MM.1S (cell line): ENCODE measurements around the gene ACAA2.

ENCODE experiments used
- DNase-seq: peaks from one replicate; pipeline ENCODE4 v3.0.0-alpha.2; 2015
- H2AFZ ChIP-seq: fragments of 300-600 bp; sonication (generic); 2 replicates; pipeline ENCODE4 v1.6.0; 2016; ENCODE audit warnings: antibody characterized with exemption, low read length
- H3F3A ChIP-seq: fragments of 300-600 bp; sonication (generic); 2 replicates; pipeline ENCODE4 v1.6.1; 2016; ENCODE audit warnings: mild to moderate bottlenecking, antibody characterized with exemption, low read length, moderate library complexity, mixed read lengths; ENCODE audit not compliant: insufficient read depth
- H3K27ac ChIP-seq: fragments of 300-600 bp; sonication (generic); 2 replicates; pipeline ENCODE4 v1.5.1; 2016; ENCODE audit warnings: mild to moderate bottlenecking, low read length
- H3K27me3 ChIP-seq: fragments of 300-600 bp; sonication (generic); replicated peaks from 2 replicates; pipeline ENCODE4 v1.6.0; 2016; ENCODE audit warnings: low read length; ENCODE audit not compliant: insufficient read depth
- H3K36me3 ChIP-seq: fragments of 300-600 bp; sonication (generic); replicated peaks from 2 replicates; pipeline ENCODE4 v1.6.1; 2016; ENCODE audit warnings: mild to moderate bottlenecking, low read length, mixed read lengths; ENCODE audit not compliant: insufficient read depth
- H3K4me1 ChIP-seq: fragments of 300-600 bp; sonication (generic); 2 replicates; pipeline ENCODE4 v1.6.1; 2016; ENCODE audit warnings: low read length, mixed read lengths
- H3K4me2 ChIP-seq: fragments of 300-600 bp; sonication (generic); 2 replicates; pipeline ENCODE4 v1.6.0; 2016; ENCODE audit warnings: low read depth, low read length
- H3K4me3 ChIP-seq: fragments of 300-600 bp; sonication (generic); 2 replicates; pipeline ENCODE4 v1.5.1; 2016; ENCODE audit warnings: low read length, mixed read lengths
- H3K79me2 ChIP-seq: fragments of 300-600 bp; sonication (generic); 2 replicates; pipeline ENCODE4 v1.6.1; 2016; ENCODE audit warnings: mixed run types, low read length, mixed read lengths
- H3K9ac ChIP-seq: fragments of 300-600 bp; sonication (generic); 2 replicates; pipeline ENCODE4 v1.6.1; 2016; ENCODE audit warnings: low read length, mixed read lengths
- H3K9me2 ChIP-seq: fragments of 300-600 bp; sonication (generic); replicated peaks from 2 replicates; pipeline ENCODE4 v1.6.1; 2016; ENCODE audit warnings: mild to moderate bottlenecking, low read length, mixed read lengths; ENCODE audit not compliant: insufficient read depth
- H3K9me3 ChIP-seq: fragments of 300-600 bp; sonication (generic); replicated peaks from 2 replicates; pipeline ENCODE4 v1.6.1; 2016; ENCODE audit warnings: mild to moderate bottlenecking, low read length, mixed read lengths; ENCODE audit not compliant: insufficient read depth
- H4K20me1 ChIP-seq: fragments of 300-600 bp; sonication (generic); 2 replicates; pipeline ENCODE4 v1.6.1; 2016; ENCODE audit warnings: mild to moderate bottlenecking, low read length, moderate library complexity, mixed read lengths; ENCODE audit not compliant: insufficient read depth
- EZH2 ChIP-seq: fragments of 300-600 bp; sonication (generic); optimal IDR thresholded peaks from 2 replicates; pipeline ENCODE3; 2017; ENCODE audit warnings: low read depth, mild to moderate bottlenecking, antibody characterized with exemption, low read length, mixed read lengths
- EZH2phosphoT487 ChIP-seq: fragments of 300-600 bp; sonication (generic); IDR thresholded peaks from 2 replicates; pipeline ENCODE4 v1.6.1; 2018; ENCODE audit warnings: antibody characterized with exemption, low read length
- TF ChIP-seq, protein P1 (sequence below): fragments of 300-600 bp; sonication (generic); IDR thresholded peaks from 2 replicates; pipeline ENCODE4 v1.5.1; 2016; ENCODE audit warnings: antibody characterized with exemption, low read length, mixed read lengths

The ACAA2 gene

DNA sequence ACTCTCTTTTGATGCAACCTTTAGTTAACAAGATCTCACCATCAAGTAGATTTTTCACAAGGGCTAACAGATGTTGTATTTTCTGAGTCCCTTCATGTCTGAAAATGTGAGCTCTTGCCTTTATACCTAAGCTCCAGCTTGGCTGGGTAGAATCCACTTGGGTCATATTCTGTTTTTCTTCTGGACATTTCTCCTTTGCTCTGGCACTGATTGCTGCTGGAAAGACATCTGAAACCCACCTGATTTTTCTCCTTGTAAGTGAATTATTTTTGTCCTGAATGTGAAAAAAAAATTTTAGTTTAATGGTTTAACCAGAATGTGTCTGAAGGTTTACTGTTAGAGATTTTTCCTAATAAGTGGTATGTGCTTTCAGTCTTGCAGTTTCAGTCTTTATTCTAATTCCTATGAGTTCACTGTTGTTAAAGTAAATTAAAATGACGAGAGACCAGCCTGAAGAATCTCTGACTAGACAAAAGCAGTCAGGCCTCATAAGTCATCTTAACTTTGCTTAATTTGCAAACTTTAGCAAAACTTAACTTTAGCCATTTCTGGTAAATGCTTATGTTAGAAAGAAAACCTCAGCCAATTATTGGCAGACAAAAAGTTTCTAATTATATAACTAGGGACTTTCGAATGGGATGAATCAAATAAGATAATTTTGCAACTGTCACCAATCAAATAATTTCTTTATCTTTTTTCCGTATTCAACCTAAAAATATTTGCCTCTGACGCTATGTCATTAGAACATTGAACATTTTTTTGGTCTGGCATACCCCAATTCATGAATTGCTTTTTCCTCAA, 70.8 kb downstream of the ACAA2 start:
- Histone ChIP-seq H3K9ac (no peak overlapping the region), H3K36me3 (no peaks in the 10 kb centered on the region), H2AFZ (no peak overlapping the region), H3K27ac (no peak overlapping the region), H3K9me3 (no peaks in the 10 kb centered on the region), H3K4me1 (no peaks in the 10 kb centered on the region), H3F3A (no peaks in the 10 kb centered on the region), H3K4me2 (no peak overlapping the region), H3K9me2 (no peaks in the 10 kb centered on the region), H4K20me1 (no peaks in the 10 kb centered on the region), H3K79me2 (no peaks in the 10 kb centered on the region), H3K4me3 (no peak overlapping the region), H3K27me3 (no peaks in the 10 kb centered on the region)
- no peak for DNase-seq
- TF ChIP-seq, protein P1, sequence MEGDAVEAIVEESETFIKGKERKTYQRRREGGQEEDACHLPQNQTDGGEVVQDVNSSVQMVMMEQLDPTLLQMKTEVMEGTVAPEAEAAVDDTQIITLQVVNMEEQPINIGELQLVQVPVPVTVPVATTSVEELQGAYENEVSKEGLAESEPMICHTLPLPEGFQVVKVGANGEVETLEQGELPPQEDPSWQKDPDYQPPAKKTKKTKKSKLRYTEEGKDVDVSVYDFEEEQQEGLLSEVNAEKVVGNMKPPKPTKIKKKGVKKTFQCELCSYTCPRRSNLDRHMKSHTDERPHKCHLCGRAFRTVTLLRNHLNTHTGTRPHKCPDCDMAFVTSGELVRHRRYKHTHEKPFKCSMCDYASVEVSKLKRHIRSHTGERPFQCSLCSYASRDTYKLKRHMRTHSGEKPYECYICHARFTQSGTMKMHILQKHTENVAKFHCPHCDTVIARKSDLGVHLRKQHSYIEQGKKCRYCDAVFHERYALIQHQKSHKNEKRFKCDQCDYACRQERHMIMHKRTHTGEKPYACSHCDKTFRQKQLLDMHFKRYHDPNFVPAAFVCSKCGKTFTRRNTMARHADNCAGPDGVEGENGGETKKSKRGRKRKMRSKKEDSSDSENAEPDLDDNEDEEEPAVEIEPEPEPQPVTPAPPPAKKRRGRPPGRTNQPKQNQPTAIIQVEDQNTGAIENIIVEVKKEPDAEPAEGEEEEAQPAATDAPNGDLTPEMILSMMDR, result no peak
- TF ChIP-seq EZH2 (no peak), EZH2phosphoT487 (no peak)

DNA sequence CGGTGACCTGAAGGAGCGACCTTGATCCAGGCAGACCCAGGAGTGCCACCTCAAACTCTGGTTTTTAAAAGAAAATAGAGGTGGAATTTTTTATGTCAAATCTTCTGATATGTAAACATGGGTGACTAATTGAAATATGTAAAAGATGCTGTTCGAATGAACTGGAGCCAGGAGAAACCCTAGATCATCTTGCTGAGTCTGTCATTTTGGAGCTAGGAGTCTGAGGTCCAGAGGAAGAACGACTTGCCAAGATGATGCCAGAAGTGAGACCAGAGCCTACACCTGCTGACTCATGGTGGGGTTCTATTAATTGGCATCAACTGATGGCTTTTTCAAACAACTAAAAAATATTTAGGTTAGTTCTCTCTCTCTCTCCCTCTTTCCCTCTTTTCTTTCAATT, 74.1 kb downstream of the ACAA2 start:
- no peak overlapping the region for H3K4me2 ChIP-seq
- H3K9me3 ChIP-seq, result no peaks in the 10 kb centered on the region
- TF ChIP-seq EZH2, result no peak
- TF ChIP-seq, protein P1, result no peak
- TF ChIP-seq EZH2phosphoT487, result no peak
- no peaks in the 10 kb centered on the region; the same call in 1 of the 2 replicates for H3F3A ChIP-seq
- no peak overlapping the region for H3K9ac ChIP-seq
- no peak overlapping the region for H3K27ac ChIP-seq
- H3K27me3 ChIP-seq, result no peaks in the 10 kb centered on the region
- H3K36me3 ChIP-seq, result no peaks in the 10 kb centered on the region
- no peaks in the 10 kb centered on the region for H3K79me2 ChIP-seq
- no peak overlapping the region for H2AFZ ChIP-seq
- no peaks in the 10 kb centered on the region for H4K20me1 ChIP-seq
- DNase-seq, result no peak
- H3K9me2 ChIP-seq, result no peaks in the 10 kb centered on the region
- H3K4me3 ChIP-seq, result no peak overlapping the region
- H3K4me1 ChIP-seq, result peaks cover 7% of the 10 kb centered on the region

DNA sequence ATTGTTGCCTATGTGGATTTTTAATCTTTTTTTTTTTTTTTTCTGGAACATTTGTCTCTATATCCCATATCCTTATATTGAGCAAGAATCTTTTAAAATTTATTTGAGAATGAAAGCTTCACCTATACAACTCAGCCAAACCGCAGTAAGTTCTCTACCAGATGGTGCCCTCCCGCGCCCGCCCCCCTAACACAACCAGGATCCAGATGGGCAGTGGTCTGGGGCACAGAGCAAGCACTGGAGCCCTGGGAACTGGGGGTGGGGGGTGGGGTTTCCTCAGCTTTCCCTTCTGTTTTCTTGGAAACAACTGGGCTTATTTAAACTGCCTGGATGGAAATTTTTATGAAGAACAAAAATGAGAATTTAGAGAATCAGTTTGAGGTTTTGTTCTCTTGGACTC, 74.6 kb downstream of the ACAA2 start:
- Histone ChIP-seq H4K20me1 (no peaks in the 10 kb centered on the region), H3K36me3 (no peaks in the 10 kb centered on the region), H3K79me2 (no peaks in the 10 kb centered on the region), H3K4me1 (peaks cover 13% of the 10 kb centered on the region), H3K4me2 (no peak overlapping the region), H3K9ac (no peak overlapping the region), H3F3A (no peaks in the 10 kb centered on the region; the same call in 1 of the 2 replicates), H3K27ac (no peak overlapping the region), H3K27me3 (no peaks in the 10 kb centered on the region), H3K4me3 (no peak overlapping the region), H2AFZ (no peak overlapping the region), H3K9me2 (no peaks in the 10 kb centered on the region), H3K9me3 (no peaks in the 10 kb centered on the region)
- no peak for DNase-seq
- no peak for TF ChIP-seq EZH2phosphoT487

DNA sequence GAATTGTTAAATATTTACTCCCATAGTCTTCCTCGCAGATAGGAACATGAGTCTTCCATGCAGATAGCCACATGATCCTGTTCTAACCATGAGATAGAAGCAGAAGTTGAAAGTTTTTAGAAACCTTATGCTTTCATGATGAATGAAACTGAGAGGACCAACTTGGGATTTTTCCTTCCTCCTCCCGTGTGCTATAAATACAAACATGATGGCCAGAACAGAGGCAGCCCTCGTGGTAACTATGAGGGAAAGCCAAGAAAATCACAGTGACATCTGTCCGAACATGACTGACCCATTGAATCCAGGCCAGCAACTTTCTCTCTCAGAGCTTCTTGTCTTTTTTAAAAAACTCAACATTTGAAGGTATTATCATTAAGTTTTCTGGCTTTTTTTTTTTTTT, 78.5 kb downstream of the ACAA2 start:
- H3F3A ChIP-seq, result no peaks in the 10 kb centered on the region; the same call in 1 of the 2 replicates
- H4K20me1 ChIP-seq, result no peaks in the 10 kb centered on the region
- H3K4me3 ChIP-seq, result no peak overlapping the region
- peaks cover 15% of the 10 kb centered on the region for H3K4me1 ChIP-seq
- no peak overlapping the region for H3K9ac ChIP-seq
- no peak overlapping the region for H2AFZ ChIP-seq
- H3K27me3 ChIP-seq, result no peaks in the 10 kb centered on the region
- H3K9me3 ChIP-seq, result no peaks in the 10 kb centered on the region
- H3K27ac ChIP-seq, result no peak overlapping the region
- TF ChIP-seq EZH2phosphoT487 (no peak), EZH2 (no peak)
- TF ChIP-seq, protein P1, result no peak
- no peaks in the 10 kb centered on the region for H3K9me2 ChIP-seq
- H3K4me2 ChIP-seq, result no peak overlapping the region
- H3K79me2 ChIP-seq, result no peaks in the 10 kb centered on the region
- DNase-seq, result no peak
- H3K36me3 ChIP-seq, result no peaks in the 10 kb centered on the region
